PC-9 (cell line): ENCODE data around the gene FNDC3B. TPM values are rescaled to one million over a fixed set of nuclear protein-coding genes. Genes with fewer than 3 reads are reported as not detected.

Source experiments
- BruUV-seq: library from RNA; stranded (reverse); fragments of 400-500 nt; replicated peaks from 2 replicates; lab custom pipeline; 2021; lab: Mats Ljungman, UMichigan
- CTCF ChIA-PET: fragments of 300-600 bp; sonication (Branson Sonifier 250); formaldehyde crosslinking; loops from one replicate; lab custom pipeline; 2022; ENCODE audit warnings: antibody characterized with exemption; lab: Charles Lee
- POLR2A ChIA-PET: fragments of 300-600 bp; sonication (Branson Sonifier 250); formaldehyde crosslinking; loops from one replicate; lab custom pipeline; 2022; ENCODE audit warnings: antibody characterized with exemption; ENCODE audit not compliant: unreplicated experiment; lab: Charles Lee
- DNase-seq, 2 experiments: peaks; one replicate each; pipeline versions ENCODE4 v3.0.0 to v3.0.0-alpha.2; 2015 to 2022; ENCODE audit warnings: mixed read lengths in 1 of 2
- H2AFZ ChIP-seq: fragments of 200-600 bp; sonication (generic); 2 replicates; pipeline ENCODE4 v1.8.1; 2017; ENCODE audit warnings: antibody characterized with exemption
- H3F3A ChIP-seq: fragments of 200-600 bp; sonication (generic); 2 replicates; pipeline ENCODE4 v1.8.1; 2017; ENCODE audit warnings: antibody characterized with exemption, mild to moderate bottlenecking, low read depth; ENCODE audit not compliant: insufficient read depth
- H3K27ac ChIP-seq: fragments of 200-600 bp; sonication (generic); 2 replicates; pipeline ENCODE4 v1.6.1; 2016; ENCODE audit warnings: mixed run types
- H3K27me3 ChIP-seq: fragments of 200-600 bp; sonication (generic); 2 replicates; pipeline ENCODE4 v1.6.1; 2016; ENCODE audit warnings: low read depth, mixed run types; ENCODE audit not compliant: insufficient read depth
- H3K36me3 ChIP-seq: fragments of 200-600 bp; sonication (generic); 2 replicates; pipeline ENCODE4 v1.6.1; 2016; ENCODE audit warnings: low read depth, mixed run types
- H3K4me1 ChIP-seq: fragments of 200-600 bp; sonication (generic); replicated peaks from 2 replicates; pipeline ENCODE4 v1.6.1; 2016; ENCODE audit warnings: mixed run types; ENCODE audit not compliant: insufficient read depth
- H3K4me2 ChIP-seq: fragments of 200-600 bp; sonication (generic); 2 replicates; pipeline ENCODE4 v1.6.1; 2017; ENCODE audit warnings: mixed run types
- H3K4me3 ChIP-seq: fragments of 200-600 bp; sonication (generic); 2 replicates; pipeline ENCODE4 v1.6.1; 2016; ENCODE audit warnings: mixed run types
- H3K79me2 ChIP-seq: fragments of 200-600 bp; sonication (generic); 2 replicates; pipeline ENCODE4 v1.6.1; 2017; ENCODE audit warnings: low read depth, mixed run types
- H3K9me2 ChIP-seq: fragments of 200-600 bp; sonication (generic); 2 replicates; pipeline ENCODE4 v1.8.1; 2017; ENCODE audit warnings: mild to moderate bottlenecking; ENCODE audit not compliant: insufficient read depth
- H3K9me3 ChIP-seq: fragments of 200-600 bp; sonication (generic); 2 replicates; pipeline ENCODE4 v1.8.1; 2016; ENCODE audit warnings: low read depth; ENCODE audit not compliant: insufficient read depth
- H4K20me1 ChIP-seq: fragments of 200-600 bp; sonication (generic); 2 replicates; pipeline ENCODE4 v1.8.1; 2017; ENCODE audit not compliant: insufficient read depth
- EZH2 ChIP-seq: fragments of 200-600 bp; sonication (generic); IDR thresholded peaks from 2 replicates; pipeline ENCODE4 v1.8.0; 2017; ENCODE audit warnings: antibody characterized with exemption, low read depth
- intact Hi-C: fragments of 100-400 bp; cut with micrococcal nuclease; formaldehyde crosslinking; loops from one replicate; pipeline ENCODE4 v1.10.0; 2022; ENCODE audit not compliant: unreplicated experiment
- total RNA-seq: library from RNA; stranded (reverse); gene quantifications from 2 replicates; pipeline ENCODE4 v1.2.3, GENCODE V29; 2021
- TF ChIP-seq, protein P1 (sequence below): fragments of 200-600 bp; sonication (generic); conservative IDR thresholded peaks from 2 replicates; pipeline ENCODE4 v1.6.1; 2017; ENCODE audit warnings: mixed run types, antibody characterized with exemption, mild to moderate bottlenecking, moderate library complexity

FNDC3B gene
- total RNA-seq, 1 experiment from 2014 or later, result 106 TPM

DNA sequence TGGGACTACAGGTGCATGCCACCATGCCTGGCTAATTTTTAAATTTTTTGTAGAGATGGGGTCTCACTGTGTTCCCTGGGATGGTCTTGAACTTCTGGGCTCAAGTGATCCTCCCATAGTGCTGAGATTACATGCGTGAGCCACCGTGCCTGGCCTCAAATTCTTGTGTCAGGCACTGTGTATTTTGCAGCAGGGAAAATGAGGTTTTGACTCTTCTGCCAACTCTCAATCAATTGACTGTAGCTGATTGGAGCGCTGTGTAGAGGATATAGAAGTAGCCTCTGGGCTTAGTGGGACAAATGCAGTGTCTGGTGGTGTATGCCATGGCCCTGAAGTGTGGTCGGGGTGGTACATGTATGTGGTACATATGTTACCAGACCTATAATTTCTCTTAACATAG lies 152.3 kb downstream of the FNDC3B start:
- ChIA-PET CTCF (no interaction called here), POLR2A (no interaction called here)
- no peak overlapping the region for H3K4me2 ChIP-seq
- intact Hi-C loops, result no loop called here
- H3K27me3 ChIP-seq, result no peaks in the 10 kb centered on the region
- no TSS peak for BruUV-seq
- no peak overlapping the region for H2AFZ ChIP-seq
- peaks cover 22% of the 10 kb centered on the region for H3K36me3 ChIP-seq
- H3K79me2 ChIP-seq, result peaks cover 92% of the 10 kb centered on the region
- H3K9me2 ChIP-seq, result no peaks in the 10 kb centered on the region
- peaks cover 72% of the 10 kb centered on the region for H4K20me1 ChIP-seq
- peaks cover 43% of the 10 kb centered on the region for H3K4me1 ChIP-seq
- no peak for DNase-seq
- peaks cover 76% of the 10 kb centered on the region for H3F3A ChIP-seq
- TF ChIP-seq EZH2, result no peak
- TF ChIP-seq, protein P1, sequence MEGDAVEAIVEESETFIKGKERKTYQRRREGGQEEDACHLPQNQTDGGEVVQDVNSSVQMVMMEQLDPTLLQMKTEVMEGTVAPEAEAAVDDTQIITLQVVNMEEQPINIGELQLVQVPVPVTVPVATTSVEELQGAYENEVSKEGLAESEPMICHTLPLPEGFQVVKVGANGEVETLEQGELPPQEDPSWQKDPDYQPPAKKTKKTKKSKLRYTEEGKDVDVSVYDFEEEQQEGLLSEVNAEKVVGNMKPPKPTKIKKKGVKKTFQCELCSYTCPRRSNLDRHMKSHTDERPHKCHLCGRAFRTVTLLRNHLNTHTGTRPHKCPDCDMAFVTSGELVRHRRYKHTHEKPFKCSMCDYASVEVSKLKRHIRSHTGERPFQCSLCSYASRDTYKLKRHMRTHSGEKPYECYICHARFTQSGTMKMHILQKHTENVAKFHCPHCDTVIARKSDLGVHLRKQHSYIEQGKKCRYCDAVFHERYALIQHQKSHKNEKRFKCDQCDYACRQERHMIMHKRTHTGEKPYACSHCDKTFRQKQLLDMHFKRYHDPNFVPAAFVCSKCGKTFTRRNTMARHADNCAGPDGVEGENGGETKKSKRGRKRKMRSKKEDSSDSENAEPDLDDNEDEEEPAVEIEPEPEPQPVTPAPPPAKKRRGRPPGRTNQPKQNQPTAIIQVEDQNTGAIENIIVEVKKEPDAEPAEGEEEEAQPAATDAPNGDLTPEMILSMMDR, result no peak
- peak overlapping the region; percentile 25 for H3K27ac ChIP-seq
- no peaks in the 10 kb centered on the region for H3K9me3 ChIP-seq
- H3K4me3 ChIP-seq, result no peak overlapping the region

DNA sequence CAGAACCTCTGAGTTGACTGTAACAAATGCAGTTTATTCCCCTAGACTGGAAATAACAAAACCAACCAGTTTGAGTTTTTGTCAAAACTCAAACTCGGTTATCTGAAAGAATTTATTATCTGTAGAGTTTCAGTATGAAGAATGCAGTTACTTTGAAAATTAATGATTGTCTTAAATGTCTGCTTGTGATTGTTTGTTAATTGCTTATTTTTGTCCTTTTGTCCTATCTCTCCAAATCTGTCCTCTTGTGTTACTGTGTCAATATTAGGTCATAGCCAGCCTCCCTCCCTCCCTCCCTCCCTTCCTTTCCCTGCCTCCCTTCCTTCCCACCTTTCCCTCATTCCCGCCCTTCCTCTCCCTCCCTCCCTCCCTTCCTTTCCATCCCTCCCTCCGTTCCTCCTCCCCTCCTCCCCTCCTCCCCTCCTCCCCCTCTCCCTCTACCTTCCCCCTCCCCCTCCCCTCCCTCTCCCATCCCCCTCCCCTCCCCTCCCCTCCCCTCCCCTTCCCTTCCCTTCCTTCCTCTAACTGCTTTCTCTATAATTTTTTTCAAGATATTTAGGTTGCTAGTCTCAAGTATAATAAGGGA lies 153.5 kb downstream of the FNDC3B start:
- peaks cover 91% of the 10 kb centered on the region for H3K79me2 ChIP-seq
- peaks cover 75% of the 10 kb centered on the region for H3F3A ChIP-seq
- H3K36me3 ChIP-seq, result peaks cover 29% of the 10 kb centered on the region
- intact Hi-C loops, result no loop called here
- peaks cover 75% of the 10 kb centered on the region for H4K20me1 ChIP-seq
- no peak for TF ChIP-seq EZH2
- TF ChIP-seq, protein P1, result no peak
- POLR2A ChIA-PET, result no interaction called here
- CTCF ChIA-PET, result no interaction called here
- H3K27me3 ChIP-seq, result no peaks in the 10 kb centered on the region
- 0 out of 2 replicates have a peak overlapping the region, but pooled peaks have one; percentile 23 for H3K27ac ChIP-seq
- H3K4me2 ChIP-seq, result no peak overlapping the region
- no peak overlapping the region for H2AFZ ChIP-seq
- BruUV-seq, result no TSS peak
- no peak overlapping the region for H3K4me3 ChIP-seq
- H3K9me2 ChIP-seq, result no peaks in the 10 kb centered on the region
- H3K9me3 ChIP-seq, result no peaks in the 10 kb centered on the region
- DNase-seq, result no peak
- peaks cover 43% of the 10 kb centered on the region for H3K4me1 ChIP-seq

DNA sequence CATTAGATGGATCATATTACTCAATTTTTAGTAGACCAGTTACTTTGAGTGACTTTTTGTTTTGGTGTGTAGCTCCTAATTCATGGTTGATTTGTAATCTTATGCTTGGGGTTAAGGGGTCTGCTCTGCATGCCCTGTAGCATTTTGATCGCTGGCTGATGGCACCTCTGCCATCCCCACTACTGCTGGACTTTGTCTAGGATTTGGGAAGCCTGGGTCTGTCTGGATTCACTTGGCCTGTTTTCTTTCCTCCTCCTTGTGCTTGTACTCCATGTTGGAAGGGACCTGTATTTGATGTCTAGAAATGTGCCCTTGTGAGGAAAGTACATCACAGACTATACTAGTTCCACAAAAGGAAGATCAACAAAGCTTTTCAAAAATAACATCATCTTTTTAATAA lies 154.1 kb downstream of the FNDC3B start:
- CTCF ChIA-PET, result no interaction called here
- H3K79me2 ChIP-seq, result peaks cover 92% of the 10 kb centered on the region
- intact Hi-C loops, result no loop called here
- H3K4me1 ChIP-seq, result peaks cover 43% of the 10 kb centered on the region
- no TSS peak for BruUV-seq
- H3K27me3 ChIP-seq, result no peaks in the 10 kb centered on the region
- no peak for DNase-seq
- no peaks in the 10 kb centered on the region for H3K9me3 ChIP-seq
- H3K36me3 ChIP-seq, result peaks cover 35% of the 10 kb centered on the region
- peaks cover 78% of the 10 kb centered on the region for H4K20me1 ChIP-seq
- H3K4me3 ChIP-seq, result no peak overlapping the region
- TF ChIP-seq EZH2, result no peak
- TF ChIP-seq, protein P1, result no peak
- peaks cover 78% of the 10 kb centered on the region for H3F3A ChIP-seq
- peak overlapping the region; percentile 20; the same call in 1 of the 2 replicates for H3K27ac ChIP-seq
- H2AFZ ChIP-seq, result no peak overlapping the region
- POLR2A ChIA-PET, result no interaction called here
- no peaks in the 10 kb centered on the region for H3K9me2 ChIP-seq
- no peak overlapping the region for H3K4me2 ChIP-seq
